MM.1S (cell line): ENCODE measurements around the gene CSGALNACT2.

Experiments
- CTCF ChIP-seq: fragments of 300-600 bp; sonication (generic); IDR thresholded peaks from 2 replicates; pipeline ENCODE4 v1.5.1; 2016; ENCODE audit warnings: antibody characterized with exemption, low read length, mixed read lengths
- EZH2 ChIP-seq: fragments of 300-600 bp; sonication (generic); optimal IDR thresholded peaks from 2 replicates; pipeline ENCODE3; 2017; ENCODE audit warnings: low read depth, mild to moderate bottlenecking, antibody characterized with exemption, low read length, mixed read lengths

- TF ChIP-seq EZH2, result no peak
- TF ChIP-seq CTCF, result no peak
These were observed 36.7 kb downstream of the CSGALNACT2 start for GRCh38 chr10:43174969-43175368.
